GM12878 (cell line): ENCODE results near the gene MAPT.

Experiments
- CTCF ChIP-seq, 3 experiments: IDR thresholded peaks in 2 of 3; conservative IDR thresholded peaks in 1 of 3; 2 replicates each; pipeline ENCODE4 v1.5.1; 2011; ENCODE audit warnings: low read depth in 3 of 3, low read length in 3 of 3, mild to moderate bottlenecking in 3 of 3, control low read depth in 2 of 3, moderate library complexity in 2 of 3, inconsistent platforms in 1 of 3, mixed read lengths in 1 of 3; ENCODE audit not compliant: control insufficient read depth in 2 of 3, insufficient read depth in 1 of 3; ENCODE audit errors: extremely low read depth in 1 of 3
- EGR1 ChIP-seq, 2 experiments: IDR thresholded peaks; 1 replicate in 1 of 2; 2 replicates in 1 of 2; pipeline ENCODE4 v1.6.1; 2011 to 2012; ENCODE audit warnings: low read depth in 2 of 2, low read length in 2 of 2, borderline replicate concordance in 1 of 2, mild to moderate bottlenecking in 1 of 2, moderate library complexity in 1 of 2
- EZH2 ChIP-seq: IDR thresholded peaks from 2 replicates; pipeline ENCODE4 v1.6.1; 2012; ENCODE audit warnings: low read depth, mild to moderate bottlenecking, control low read depth, inconsistent platforms, low read length, borderline replicate concordance; ENCODE audit not compliant: control insufficient read depth
- MYC ChIP-seq: IDR thresholded peaks from 2 replicates; pipeline ENCODE4 v1.6.1; 2011; ENCODE audit warnings: mild to moderate bottlenecking, low read length, moderate library complexity, inconsistent platforms; ENCODE audit not compliant: insufficient read depth, insufficient replicate concordance, insufficient read length, severe bottlenecking
- PML ChIP-seq: IDR thresholded peaks from 2 replicates; pipeline ENCODE4 v1.6.1; 2012; ENCODE audit warnings: low read length, inconsistent platforms
- POLR2A ChIP-seq: IDR thresholded peaks from 2 replicates; pipeline ENCODE4 v1.6.1; 2011; ENCODE audit warnings: low read depth, mild to moderate bottlenecking, low read length
- RBBP5 ChIP-seq: fragments of 200-600 bp; sonication (generic); conservative IDR thresholded peaks from 2 replicates; pipeline ENCODE4 v1.6.1; 2016

GRCh38 chr17:46047856-46048255, 153.5 kb downstream of the MAPT start:
- TF ChIP-seq CTCF (IDR thresholded peaks at IDR 0.05 in 2 of 3, conservative IDR thresholded peaks at IDR 0.05 in 1 of 3; ENCODE audit: control insufficient read depth in 2 of 3, extremely low read depth in 1 of 3, insufficient read depth in 1 of 3, low read depth in 3 of 3, low read length in 3 of 3) (no peak), EGR1 (IDR thresholded peaks at IDR 0.05; ENCODE audit: borderline replicate concordance in 1 of 2, low read depth in 2 of 2, low read length in 2 of 2) (no peak), MYC (no peak), EZH2 (no peak), RBBP5 (no peak), PML (no peak), POLR2A (no peak)
